ENCODE data around the gene APOBR. TPM values are rescaled to one million over a fixed set of nuclear protein-coding genes. Genes with fewer than 3 reads are reported as not detected.
A peak's percentile ranks its signal among the peaks of the same experiment; 100 is the strongest.

The APOBR gene
- total and polyA plus RNA-seq, 7 donors, result 0.68 to 94.5 (median 1.1) TPM

DNA sequence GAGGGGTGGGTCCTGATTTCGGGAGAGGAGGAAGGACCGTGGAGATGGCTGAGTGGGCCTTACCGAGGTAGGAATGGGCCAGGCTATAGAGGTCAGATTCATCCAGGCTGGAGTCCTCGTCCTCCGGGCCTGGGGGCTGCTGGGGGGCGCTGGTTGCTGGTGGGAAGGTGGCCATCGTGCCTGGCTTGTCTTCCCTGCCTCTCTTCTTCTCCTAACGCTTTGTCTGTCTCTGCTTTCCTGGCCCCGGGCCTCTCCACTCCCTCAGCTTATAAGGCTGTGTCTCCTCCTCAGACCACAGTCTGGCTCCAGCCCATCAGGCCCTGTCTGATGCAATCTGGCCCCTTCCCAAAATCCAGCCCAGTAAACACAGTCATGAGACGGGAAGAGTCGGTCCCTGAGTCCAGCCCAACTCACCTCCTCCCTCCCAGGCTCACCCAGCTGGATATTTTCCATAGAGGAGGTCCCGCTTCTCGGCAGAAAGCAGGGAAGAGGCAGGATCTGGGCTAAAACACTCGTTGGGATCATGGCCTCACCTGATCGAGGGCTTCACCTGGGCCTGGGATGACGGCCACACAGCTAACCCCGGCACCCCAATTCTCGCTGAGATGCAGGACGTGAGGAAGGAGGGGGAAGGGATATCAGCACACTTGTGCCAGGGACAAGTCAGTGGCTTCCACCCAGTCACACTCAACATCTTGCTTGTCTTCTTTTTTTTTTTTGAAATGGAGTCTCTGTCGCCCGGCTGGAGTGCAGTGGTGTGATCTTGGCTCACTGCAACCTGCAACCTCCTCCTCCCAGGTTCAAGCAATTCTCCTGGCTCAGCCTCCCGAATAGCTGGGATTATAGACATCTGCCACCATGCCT lies 44.5 kb downstream of the APOBR start, which contains the start of gene NUPR1:
Gene NUPR1 (minus strand): TSS at position 242 of the 864 bp plus-strand sequence. CDS start 67 bp downstream, at position 175.
- peaks cover 0 to 51% (median 31%) of the 10 kb centered on the region in 4 donors for H3K4me1 ChIP-seq
- H3K9me3 ChIP-seq, result no peaks in the 10 kb centered on the region
- intact Hi-C loops (cut with DNase I), result loop anchor here (2.0 kb wide), 2 partner anchors 14 to 46 kb away; partner anchors contain the start of genes CLN3 and SGF29

DNA sequence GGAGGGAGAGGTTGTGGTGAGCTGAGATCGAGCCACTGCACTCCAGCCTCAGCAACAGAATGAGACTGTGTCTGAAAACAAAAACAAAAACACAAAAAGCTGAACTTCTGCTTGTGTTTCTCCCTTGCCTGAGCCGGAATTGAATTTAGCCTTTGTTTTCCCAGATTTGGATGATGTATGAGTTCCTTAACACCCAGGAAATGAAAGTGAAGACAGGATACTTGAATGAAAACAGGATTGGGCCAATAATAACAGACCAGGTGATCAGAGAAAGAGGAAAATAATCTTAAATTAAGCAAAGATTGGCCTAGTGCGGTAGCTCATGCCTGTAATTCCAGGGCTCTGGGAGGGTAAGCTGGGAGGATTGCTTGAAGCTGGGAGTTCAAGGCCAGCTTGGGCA lies 45.9 kb downstream of the APOBR start:
- 83% methylated on average over 3 of the region's 3 CpGs for WGBS, 2 donors
- Histone ChIP-seq H3K4me1 (peaks cover 0 to 39% (median 27%) of the 10 kb centered on the region in 4 donors), H3K4me3 (no peak overlapping the region), H3K9me3 (no peaks in the 10 kb centered on the region), H3K27me3 (no peaks in the 10 kb centered on the region), H3K27ac (peak overlapping the region in 3 of 4 donors; percentile 87 to 97 (median 96)), H3K36me3 (peaks cover 0 to 14% (median 5%) of the 10 kb centered on the region in 4 donors)
- TF ChIP-seq POLR2AphosphoS5 (IDR thresholded peaks at IDR 0.05) (no peak), EP300 (IDR thresholded peaks at IDR 0.05) (no peak), POLR2A (IDR thresholded peaks at IDR 0.05) (no peak)
- TF ChIP-seq, protein P1, sequence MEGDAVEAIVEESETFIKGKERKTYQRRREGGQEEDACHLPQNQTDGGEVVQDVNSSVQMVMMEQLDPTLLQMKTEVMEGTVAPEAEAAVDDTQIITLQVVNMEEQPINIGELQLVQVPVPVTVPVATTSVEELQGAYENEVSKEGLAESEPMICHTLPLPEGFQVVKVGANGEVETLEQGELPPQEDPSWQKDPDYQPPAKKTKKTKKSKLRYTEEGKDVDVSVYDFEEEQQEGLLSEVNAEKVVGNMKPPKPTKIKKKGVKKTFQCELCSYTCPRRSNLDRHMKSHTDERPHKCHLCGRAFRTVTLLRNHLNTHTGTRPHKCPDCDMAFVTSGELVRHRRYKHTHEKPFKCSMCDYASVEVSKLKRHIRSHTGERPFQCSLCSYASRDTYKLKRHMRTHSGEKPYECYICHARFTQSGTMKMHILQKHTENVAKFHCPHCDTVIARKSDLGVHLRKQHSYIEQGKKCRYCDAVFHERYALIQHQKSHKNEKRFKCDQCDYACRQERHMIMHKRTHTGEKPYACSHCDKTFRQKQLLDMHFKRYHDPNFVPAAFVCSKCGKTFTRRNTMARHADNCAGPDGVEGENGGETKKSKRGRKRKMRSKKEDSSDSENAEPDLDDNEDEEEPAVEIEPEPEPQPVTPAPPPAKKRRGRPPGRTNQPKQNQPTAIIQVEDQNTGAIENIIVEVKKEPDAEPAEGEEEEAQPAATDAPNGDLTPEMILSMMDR (IDR thresholded peaks at IDR 0.05), result no peak
- DNase-seq, result no peak
- intact Hi-C loops (cut with DNase I), result no loop called here

More for the DNA sequence above, 44.5 kb downstream of the APOBR start, which contains the start of gene NUPR1:
- peak within 1 kb of the TSS; percentile 55 to 62 (median 57) for H3K4me3 ChIP-seq
- no peaks in the 10 kb centered on the region for H3K27me3 ChIP-seq
- peak; percentile 95 to 96 (median 96) for TF ChIP-seq POLR2AphosphoS5 (IDR thresholded peaks at IDR 0.05)
- TF ChIP-seq EP300 (IDR thresholded peaks at IDR 0.05), result peak in 2 of 4 donors; percentile 63 to 86
- TF ChIP-seq, protein P1 (IDR thresholded peaks at IDR 0.05), result no peak
- TF ChIP-seq POLR2A (IDR thresholded peaks at IDR 0.05), result peak; percentile 79 to 91
- DNase-seq, result peak; percentile 100
- H3K36me3 ChIP-seq, result peaks cover 8 to 26% (median 15%) of the 10 kb centered on the region in 4 donors
- peak within 1 kb of the TSS; percentile 87 to 97 (median 94) for H3K27ac ChIP-seq
- 9 to 45% methylated on average over 22 of the region's 22 CpGs for WGBS, 2 donors

DNA sequence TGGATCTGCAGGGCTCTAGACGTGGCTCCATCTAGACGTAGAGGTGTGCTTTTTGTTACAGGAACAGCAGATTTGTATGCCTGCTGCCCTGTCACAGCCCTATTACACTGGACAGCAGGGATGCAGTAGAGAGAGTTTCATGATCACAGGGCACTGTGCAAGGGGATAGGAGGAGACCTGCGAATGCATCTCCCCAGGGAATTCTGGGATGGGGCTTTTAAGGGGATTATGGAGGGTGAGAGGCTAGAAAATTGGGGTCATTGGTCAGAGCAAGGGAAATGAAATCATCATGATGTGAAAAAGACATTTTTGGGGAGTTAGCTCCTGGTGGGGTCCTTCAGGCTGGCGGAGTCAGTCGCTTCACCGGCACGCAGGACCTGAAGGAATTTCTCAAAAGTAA lies 48.2 kb downstream of the APOBR start:
- no peak overlapping the region for H3K4me3 ChIP-seq

DNA sequence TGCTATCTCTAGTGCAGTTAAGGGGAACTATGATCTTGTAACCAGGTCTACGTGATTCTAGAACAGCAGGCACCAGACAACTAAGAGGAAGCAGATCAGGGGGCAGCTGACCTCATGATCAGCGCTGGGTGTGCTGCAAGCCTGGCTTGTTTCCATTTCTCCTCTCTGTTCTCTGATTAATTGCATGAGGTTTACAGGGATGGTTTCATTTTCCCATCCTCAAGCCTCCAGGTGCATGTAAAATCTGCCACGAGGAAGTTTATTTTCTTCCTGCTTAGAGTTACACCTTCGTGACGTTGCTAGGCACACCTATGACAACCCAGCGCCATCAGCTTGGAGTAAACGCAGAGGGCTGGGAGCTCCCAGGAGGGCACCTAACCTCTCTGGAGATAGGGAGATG lies 48.6 kb downstream of the APOBR start:
- WGBS, 2 donors, result 10 to 39% methylated on average over 7 of the region's 7 CpGs
- no peak overlapping the region for H3K4me3 ChIP-seq
- no peak for DNase-seq
- peaks cover 0 to 14% (median 8%) of the 10 kb centered on the region in 4 donors for H3K4me1 ChIP-seq
- H3K27ac ChIP-seq, result peak overlapping the region in 1 of 4 donors; percentile 11
- TF ChIP-seq POLR2A (IDR thresholded peaks at IDR 0.05) (peak in 1 of 2 donors; percentile 22), POLR2AphosphoS5 (IDR thresholded peaks at IDR 0.05) (peak in 1 of 4 donors; percentile 18), EP300 (IDR thresholded peaks at IDR 0.05) (no peak)
- TF ChIP-seq, protein P1 (IDR thresholded peaks at IDR 0.05), result no peak
- no peaks in the 10 kb centered on the region for H3K27me3 ChIP-seq
- intact Hi-C loops (cut with DNase I), result no loop called here
- H3K9me3 ChIP-seq, result no peaks in the 10 kb centered on the region
- H3K36me3 ChIP-seq, result no peaks in the 10 kb centered on the region

More for the DNA sequence above, 48.2 kb downstream of the APOBR start:
- TF ChIP-seq POLR2A (IDR thresholded peaks at IDR 0.05) (no peak), POLR2AphosphoS5 (IDR thresholded peaks at IDR 0.05) (no peak)
- TF ChIP-seq, protein P1 (IDR thresholded peaks at IDR 0.05), result no peak
- DNase-seq, result no peak
- Histone ChIP-seq H3K27ac (peak overlapping the region in 1 of 4 donors; percentile 7), H3K36me3 (no peaks in the 10 kb centered on the region), H3K4me1 (peaks cover 0 to 19% (median 9%) of the 10 kb centered on the region in 4 donors), H3K27me3 (no peaks in the 10 kb centered on the region), H3K9me3 (no peaks in the 10 kb centered on the region)
- intact Hi-C loops (cut with DNase I), result no loop called here
- WGBS, 2 donors, result 17 to 63% methylated on average over 7 of the region's 7 CpGs
